RKO (cell line): ENCODE data around the gene HLA-E.
A peak's percentile ranks its signal among the peaks of the same experiment; 100 is the strongest.
"Not testable (repeated sequence)": the region's sequence is repeated elsewhere in the genome, so short reads cannot be mapped to it uniquely, and the experiment has no call there.

ENCODE experiments used
- DNase-seq: peaks from one replicate; pipeline ENCODE4 v3.0.0-alpha.2; 2016; ENCODE audit warnings: low spot score

The HLA-E gene

GRCh38 chr6:30508890-30509736 lies 19.8 kb downstream of the HLA-E start:
- no peak for DNase-seq

- no peak for DNase-seq
Measured at GRCh38 chr6:30510419-30511168, 21.3 kb downstream of the HLA-E start.

GRCh38 chr6:30511169-30511546 lies 21.8 kb downstream of the HLA-E start:
- DNase-seq, result no peak

GRCh38 chr6:30513451-30513850 lies 24.1 kb downstream of the HLA-E start:
- no peak for DNase-seq

- DNase-seq, result no peak
Measured at GRCh38 chr6:30515106-30515505, 25.8 kb downstream of the HLA-E start.

GRCh38 chr6:30515944-30516753 lies 26.8 kb downstream of the HLA-E start:
- DNase-seq, result peak; percentile 54

GRCh38 chr6:30516754-30517076 lies 27.4 kb downstream of the HLA-E start:
- not testable (repeated sequence) for DNase-seq

GRCh38 chr6:30517767-30518504 lies 28.6 kb downstream of the HLA-E start:
- DNase-seq, result not testable (repeated sequence)

- DNase-seq, result not testable (repeated sequence)
Measured at GRCh38 chr6:30518505-30519145, 29.3 kb downstream of the HLA-E start.

GRCh38 chr6:30520522-30520921 lies 31.2 kb downstream of the HLA-E start:
- no peak for DNase-seq

- not testable (repeated sequence) for DNase-seq
Measured at GRCh38 chr6:30521082-30521481, 31.8 kb downstream of the HLA-E start.

GRCh38 chr6:30521952-30522351 lies 32.6 kb downstream of the HLA-E start:
- DNase-seq, result not testable (repeated sequence)

- DNase-seq, result not testable (repeated sequence)
Measured at GRCh38 chr6:30526444-30526843, 37.1 kb downstream of the HLA-E start.

- not testable (repeated sequence) for DNase-seq
Measured at GRCh38 chr6:30529349-30529875, 40.1 kb downstream of the HLA-E start.

- DNase-seq, result no peak
Measured at GRCh38 chr6:30530014-30530413, 40.7 kb downstream of the HLA-E start.

- DNase-seq, result no peak
Measured at GRCh38 chr6:30533460-30534294, 44.4 kb downstream of the HLA-E start.

- no peak for DNase-seq
Measured at GRCh38 chr6:30537931-30538330, 48.6 kb downstream of the HLA-E start.

- peak; percentile 92 for DNase-seq
Measured at GRCh38 chr6:30541515-30542403, 52.5 kb downstream of the HLA-E start.

- DNase-seq, result no peak
Measured at GRCh38 chr6:30542404-30542725, 53.1 kb downstream of the HLA-E start.
